Osteocyte (in vitro differentiated cells): ENCODE data around the gene ARL11. TPM values are rescaled to one million over a fixed set of nuclear protein-coding genes. Genes with fewer than 3 reads are reported as not detected.

ENCODE experiments used
- DNase-seq: peaks from one replicate; pipeline ENCODE4 v3.0.0; 2021; ENCODE audit warnings: mixed read lengths; ENCODE audit not compliant: unreplicated experiment; ENCODE audit errors: extremely low spot score
- H3K27ac Mint-ChIP-seq: one replicate; pipeline ENCODE4 v1.8.0; 2021; ENCODE audit warnings: mild to moderate bottlenecking, mixed read lengths; ENCODE audit not compliant: unreplicated experiment
- H3K27me3 Mint-ChIP-seq: one replicate; pipeline ENCODE4 v1.8.0; 2021; ENCODE audit warnings: mixed read lengths; ENCODE audit not compliant: unreplicated experiment
- H3K36me3 Mint-ChIP-seq: one replicate; pipeline ENCODE4 v1.8.0; 2021; ENCODE audit warnings: mixed read lengths; ENCODE audit not compliant: unreplicated experiment
- H3K4me1 Mint-ChIP-seq: one replicate; pipeline ENCODE4 v1.8.0; 2021; ENCODE audit warnings: mixed read lengths; ENCODE audit not compliant: unreplicated experiment
- H3K4me3 Mint-ChIP-seq: one replicate; pipeline ENCODE4 v1.8.0; 2021; ENCODE audit warnings: mild to moderate bottlenecking, moderate library complexity, mixed read lengths; ENCODE audit not compliant: unreplicated experiment
- H3K9me3 Mint-ChIP-seq: one replicate; pipeline ENCODE4 v1.8.0; 2021; ENCODE audit warnings: mixed read lengths; ENCODE audit not compliant: unreplicated experiment
- long read RNA-seq: library from polyadenylated mRNA; unstranded; transcript quantifications from one replicate; pipeline ENCODE4 v2.0.0, GENCODE V29; 2021
- total RNA-seq: library from RNA; stranded (reverse); gene quantifications from 2 replicates; pipeline ENCODE4 v1.2.1, GENCODE V29; 2021
- TF ChIP-seq, protein P1 (sequence below): fragments of 200-600 bp; sonication (generic); IDR thresholded peaks from 2 replicates; pipeline ENCODE4 v1.5.0; 2021; ENCODE audit warnings: antibody characterized with exemption, mild to moderate bottlenecking, moderate library complexity

The ARL11 gene
- total RNA-seq = not detected in 2 replicates
- long read RNA-seq = 0 reads

DNA sequence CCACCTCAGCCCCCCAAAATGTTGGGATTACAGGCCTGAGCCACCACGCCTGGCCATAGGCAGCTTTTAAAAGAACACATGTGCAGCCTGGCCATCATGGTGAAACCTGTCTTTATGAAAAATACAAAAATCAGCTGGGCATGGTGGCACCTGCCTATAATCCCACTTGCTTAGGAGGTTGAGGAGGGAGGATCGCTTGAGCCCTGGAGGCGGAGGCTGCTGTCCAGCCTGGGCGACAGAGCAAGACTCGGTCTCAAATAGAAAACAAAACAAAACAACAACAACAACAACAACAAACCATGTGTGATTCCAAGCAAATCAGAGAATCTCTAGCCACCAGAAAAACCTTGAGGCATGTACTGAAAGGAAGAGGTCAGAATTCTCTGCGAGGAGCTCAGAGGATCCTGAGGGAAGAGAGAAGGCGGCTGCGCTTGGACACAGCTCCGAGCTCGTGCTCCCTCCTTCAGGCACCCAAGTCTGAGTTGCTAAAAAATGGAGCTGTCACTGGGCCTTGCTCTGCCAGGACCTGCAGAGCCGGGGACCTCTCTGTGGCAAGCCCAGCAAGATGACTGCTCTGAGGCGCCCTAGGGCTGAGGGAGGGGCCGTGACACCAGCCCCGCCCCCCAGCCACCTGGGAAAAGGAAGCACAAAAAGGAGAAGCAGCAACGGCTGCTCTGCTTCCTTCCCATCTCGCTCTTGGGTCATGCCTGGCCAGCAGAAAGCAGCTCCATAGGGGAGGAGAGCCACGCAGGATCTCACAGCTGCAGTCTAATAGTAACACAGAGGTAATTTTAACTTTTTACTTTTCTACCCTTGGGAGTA lies at the start of gene ARL11:
Gene ARL11 (plus strand): TSS at position 677 of the 822 bp plus-strand sequence. CDS start 1,941 bp downstream, outside the sequence.
- TF ChIP-seq, protein P1, sequence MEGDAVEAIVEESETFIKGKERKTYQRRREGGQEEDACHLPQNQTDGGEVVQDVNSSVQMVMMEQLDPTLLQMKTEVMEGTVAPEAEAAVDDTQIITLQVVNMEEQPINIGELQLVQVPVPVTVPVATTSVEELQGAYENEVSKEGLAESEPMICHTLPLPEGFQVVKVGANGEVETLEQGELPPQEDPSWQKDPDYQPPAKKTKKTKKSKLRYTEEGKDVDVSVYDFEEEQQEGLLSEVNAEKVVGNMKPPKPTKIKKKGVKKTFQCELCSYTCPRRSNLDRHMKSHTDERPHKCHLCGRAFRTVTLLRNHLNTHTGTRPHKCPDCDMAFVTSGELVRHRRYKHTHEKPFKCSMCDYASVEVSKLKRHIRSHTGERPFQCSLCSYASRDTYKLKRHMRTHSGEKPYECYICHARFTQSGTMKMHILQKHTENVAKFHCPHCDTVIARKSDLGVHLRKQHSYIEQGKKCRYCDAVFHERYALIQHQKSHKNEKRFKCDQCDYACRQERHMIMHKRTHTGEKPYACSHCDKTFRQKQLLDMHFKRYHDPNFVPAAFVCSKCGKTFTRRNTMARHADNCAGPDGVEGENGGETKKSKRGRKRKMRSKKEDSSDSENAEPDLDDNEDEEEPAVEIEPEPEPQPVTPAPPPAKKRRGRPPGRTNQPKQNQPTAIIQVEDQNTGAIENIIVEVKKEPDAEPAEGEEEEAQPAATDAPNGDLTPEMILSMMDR = no peak
- no peak for DNase-seq
- no peak within 1 kb of the TSS for H3K27ac Mint-ChIP-seq
- no peaks in the 10 kb centered on the region for H3K36me3 Mint-ChIP-seq
- peaks cover 3% of the 10 kb centered on the region for H3K27me3 Mint-ChIP-seq
- no peak within 1 kb of the TSS for H3K4me3 Mint-ChIP-seq
- no peaks in the 10 kb centered on the region for H3K9me3 Mint-ChIP-seq
- no peaks in the 10 kb centered on the region for H3K4me1 Mint-ChIP-seq

DNA sequence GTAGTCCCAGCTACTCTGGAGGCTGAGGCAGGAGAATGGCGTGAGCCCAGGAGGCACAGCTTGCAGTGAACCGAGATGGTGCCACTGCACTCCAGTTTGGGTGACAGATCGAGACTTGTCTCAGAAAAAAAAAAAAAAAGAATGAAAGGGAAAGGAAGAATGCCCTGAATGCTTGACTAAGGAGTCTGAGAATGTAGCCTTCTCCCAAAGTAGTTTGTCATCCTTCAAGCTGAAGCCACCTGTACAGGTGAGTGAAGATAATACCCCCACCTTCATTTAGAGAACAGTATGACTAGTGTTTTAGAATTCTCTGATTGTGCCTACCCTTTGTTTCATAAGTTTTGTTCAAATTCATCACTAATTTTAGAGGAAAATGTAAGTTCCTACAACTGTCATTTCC lies 48.8 kb upstream of the ARL11 start:
- DNase-seq = no peak
- Mint-ChIP-seq H3K27me3 (no peaks in the 10 kb centered on the region), H3K36me3 (peaks cover 33% of the 10 kb centered on the region), H3K4me3 (no peak overlapping the region), H3K9me3 (no peaks in the 10 kb centered on the region), H3K4me1 (peaks cover 14% of the 10 kb centered on the region), H3K27ac (no peak overlapping the region)
- TF ChIP-seq, protein P1 = no peak

DNA sequence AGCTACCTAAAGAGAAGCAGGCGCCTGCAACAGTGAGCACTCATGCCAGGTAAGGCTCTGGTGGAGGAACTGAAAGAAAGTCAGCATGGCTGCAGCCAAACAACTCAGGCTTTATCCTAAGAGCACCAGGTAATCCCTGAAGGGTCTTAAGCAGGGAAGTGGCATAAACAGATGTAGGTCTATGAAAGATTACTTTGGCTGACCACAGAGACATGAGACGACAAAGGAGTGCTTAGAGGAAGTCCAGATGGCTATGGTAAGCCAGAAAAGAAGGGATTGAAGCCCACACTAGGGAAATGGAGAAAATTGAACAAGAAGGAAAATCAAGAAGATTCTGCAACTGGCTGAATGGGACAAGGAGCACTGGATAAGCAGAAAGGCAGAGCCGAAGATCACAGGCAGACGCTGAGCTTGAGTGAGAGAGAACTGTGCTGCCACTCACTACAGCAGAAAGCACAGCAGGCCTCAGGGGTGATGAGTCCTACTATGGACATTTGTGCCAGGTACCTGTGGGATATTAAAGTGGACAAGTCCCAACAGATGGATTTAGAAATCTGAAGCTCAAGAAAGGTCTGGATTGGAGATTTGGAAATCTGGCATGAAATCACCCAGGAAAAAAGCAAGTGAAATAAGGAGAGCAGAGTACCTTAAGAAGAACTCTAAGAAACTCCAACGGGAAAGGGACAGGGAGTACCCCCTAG lies 47.2 kb upstream of the ARL11 start:
- H3K27me3 Mint-ChIP-seq = no peaks in the 10 kb centered on the region
- H3K27ac Mint-ChIP-seq = no peak overlapping the region
- peaks cover 17% of the 10 kb centered on the region for H3K4me1 Mint-ChIP-seq
- H3K9me3 Mint-ChIP-seq = no peaks in the 10 kb centered on the region
- TF ChIP-seq, protein P1 = no peak
- peaks cover 30% of the 10 kb centered on the region for H3K36me3 Mint-ChIP-seq
- DNase-seq = no peak
- H3K4me3 Mint-ChIP-seq = no peak overlapping the region

DNA sequence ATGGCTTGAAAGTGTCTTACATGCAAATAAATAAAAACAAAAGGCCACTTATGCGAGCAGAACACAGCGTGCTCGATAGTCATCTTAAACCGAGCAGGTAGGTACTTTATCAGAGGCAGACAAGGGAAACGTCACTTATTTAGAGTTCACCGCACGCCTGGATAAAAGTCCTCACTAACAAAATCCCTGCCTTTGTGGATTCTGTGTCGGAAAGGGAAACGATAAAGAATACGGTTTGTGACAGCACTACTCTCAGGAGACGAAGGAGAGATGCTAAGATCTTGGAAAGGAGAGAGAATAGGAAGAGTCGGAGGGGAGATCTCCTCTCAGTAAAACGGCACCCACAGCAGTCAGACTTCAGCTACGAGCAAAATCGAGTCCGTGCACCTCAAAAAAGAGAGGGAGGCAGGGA lies 43.5 kb upstream of the ARL11 start:
- Mint-ChIP-seq H3K4me1 (peaks cover 22% of the 10 kb centered on the region), H3K27me3 (no peaks in the 10 kb centered on the region), H3K4me3 (peak overlapping the region; percentile 88), H3K27ac (peak overlapping the region; percentile 81), H3K36me3 (peaks cover 18% of the 10 kb centered on the region), H3K9me3 (no peaks in the 10 kb centered on the region)
- no peak for DNase-seq
- TF ChIP-seq, protein P1 = no peak
